ENCODE data around the gene APOB.

- TF ChIP-seq CTCF (conservative IDR thresholded peaks at IDR 0.05 in 1 of 2, IDR thresholded peaks at IDR 0.05 in 1 of 2; ENCODE audit: extremely low read depth in 1 of 2, insufficient read depth in 1 of 2, low read depth in 1 of 2, low read length in 2 of 2) (no peak), EZH2 (IDR thresholded peaks at IDR 0.05; ENCODE audit: borderline replicate concordance, low read length) (no peak)
Measured at GRCh38 chr2:21032338-21033236, 11.3 kb downstream of the APOB start.
